HCT116 (cell line): ENCODE data around the gene HCST. TPM values are rescaled to one million over a fixed set of nuclear protein-coding genes. Genes with fewer than 3 reads are reported as not detected.

Experiments
- ATAC-seq: fragments of 200-7000 bp; cut with Tn5 transposase; 2 replicates; pipeline ENCODE4 v1.9.1; 2020; ENCODE audit warnings: mild to moderate bottlenecking, moderate library complexity
- BruUV-seq: library from RNA; stranded (reverse); fragments of 400-500 nt; replicated peaks from 2 replicates; lab custom pipeline; 2021; lab: Mats Ljungman, UMichigan
- CTCF ChIA-PET: fragments of 300-600 bp; sonication (Branson Sonifier 250); formaldehyde crosslinking; loops from one replicate; lab custom pipeline; 2021; ENCODE audit warnings: antibody characterized with exemption; lab: Charles Lee
- POLR2A ChIA-PET: fragments of 300-600, 350-600 bp; sonication (Branson Sonifier 250); formaldehyde crosslinking; loops from one replicate; lab custom pipeline; 2021; ENCODE audit warnings: antibody characterized with exemption; lab: Charles Lee
- RAD21 ChIA-PET, 2 experiments: fragments of 300-600 bp; sonication (Branson Sonifier 250); formaldehyde crosslinking; loops; one replicate each; lab custom pipeline; 2023; ENCODE audit warnings: low total read pairs in 2 of 2; ENCODE audit not compliant: uncharacterized antibody in 2 of 2, unreplicated experiment in 2 of 2, low non-redundant PET in 1 of 2; lab: Charles Lee
- DNase-seq: peaks from one replicate; pipeline ENCODE4 v3.0.0-alpha.2; 2010; ENCODE audit warnings: low read depth, low spot score
- H2AFZ ChIP-seq: fragments of 200-600 bp; shearing (Covaris generic), sonication (generic); 2 replicates; pipeline ENCODE4 v1.6.1; 2017; ENCODE audit warnings: low read depth, mixed run types, mixed read lengths, antibody characterized with exemption, low read length; ENCODE audit not compliant: poor library complexity, severe bottlenecking
- H3K27ac ChIP-seq: 2 replicates; pipeline ENCODE4 v1.5.1; 2012; ENCODE audit warnings: low read depth, low read length
- H3K27me3 ChIP-seq: fragments of 200-600 bp; sonication (generic); 2 replicates; pipeline ENCODE4 v1.6.1; 2016; ENCODE audit warnings: mixed run types, low read length, mixed read lengths; ENCODE audit not compliant: insufficient read depth
- H3K36me3 ChIP-seq, 2 experiments: fragments of 200-500 bp in 1 of 2; fragments of 200-600 bp in 1 of 2; sonication (Bioruptor generic) in 1 of 2; sonication (generic) in 1 of 2; 2 replicates each; pipeline versions ENCODE4 v1.5.1 to v1.6.1; 2014 to 2016; ENCODE audit warnings: low read length in 2 of 2, inconsistent platforms in 1 of 2, mixed read lengths in 1 of 2, mixed run types in 1 of 2; ENCODE audit not compliant: insufficient read depth in 2 of 2, control insufficient read depth in 1 of 2
- H3K4me1 ChIP-seq, 2 experiments: fragments of 200-600 bp in 1 of 2; sonication (generic) in 1 of 2; 2 replicates each; pipeline versions ENCODE4 v1.5.1 to v1.6.1; 2012 to 2017; ENCODE audit warnings: low read length in 2 of 2, inconsistent platforms in 1 of 2, mild to moderate bottlenecking in 1 of 2, mixed read lengths in 1 of 2, mixed run types in 1 of 2, moderate library complexity in 1 of 2; ENCODE audit not compliant: insufficient read depth in 2 of 2, control insufficient read depth in 1 of 2
- H3K4me2 ChIP-seq: fragments of 200-600 bp; sonication (generic); 2 replicates; pipeline ENCODE4 v1.6.1; 2017; ENCODE audit warnings: mixed run types, low read length, mixed read lengths
- H3K4me3 ChIP-seq, 2 experiments: fragments of 200-600 bp in 1 of 2; sonication (generic) in 1 of 2; replicated peaks in 1 of 2; 2 replicates each; pipeline ENCODE4 v1.5.1; 2011 to 2016; ENCODE audit warnings: low read length in 2 of 2, control low read depth in 1 of 2, low read depth in 1 of 2, mild to moderate bottlenecking in 1 of 2, mixed read lengths in 1 of 2, mixed run types in 1 of 2
- H3K79me2 ChIP-seq: fragments of 200-600 bp; sonication (generic); 2 replicates; pipeline ENCODE4 v1.6.1; 2017; ENCODE audit warnings: mild to moderate bottlenecking, mixed run types, low read length, moderate library complexity, mixed read lengths; ENCODE audit not compliant: insufficient read depth
- H3K9ac ChIP-seq: fragments of 200-600 bp; sonication (generic); 2 replicates; pipeline ENCODE4 v1.6.1; 2016; ENCODE audit warnings: low read length, mixed read lengths
- H3K9me2 ChIP-seq: fragments of 200-600 bp; sonication (generic), shearing (Covaris generic); 2 replicates; pipeline ENCODE4 v1.6.1; 2017; ENCODE audit warnings: mixed run types, mild to moderate bottlenecking, moderate library complexity; ENCODE audit not compliant: insufficient read depth
- H3K9me3 ChIP-seq, 2 experiments: fragments of 200-500 bp in 1 of 2; fragments of 200-600 bp in 1 of 2; sonication (Bioruptor generic) in 1 of 2; sonication (generic) in 1 of 2; 2 replicates each; pipeline ENCODE4 v1.6.1; 2014 to 2017; ENCODE audit warnings: low read length in 2 of 2, mixed read lengths in 2 of 2, inconsistent platforms in 1 of 2, low read depth in 1 of 2, mild to moderate bottlenecking in 1 of 2, mixed run types in 1 of 2, moderate library complexity in 1 of 2; ENCODE audit not compliant: control insufficient read depth in 1 of 2, insufficient read depth in 1 of 2
- H4K20me1 ChIP-seq: fragments of 200-600 bp; sonication (generic), shearing (Covaris generic); 2 replicates; pipeline ENCODE4 v1.6.1; 2017; ENCODE audit warnings: mixed run types, mild to moderate bottlenecking, moderate library complexity; ENCODE audit not compliant: insufficient read depth
- EZH2phosphoT487 ChIP-seq: fragments of 200-600 bp; IDR thresholded peaks from 2 replicates; pipeline ENCODE4 v1.6.1; 2018; ENCODE audit warnings: antibody characterized with exemption, borderline replicate concordance
- FOSL1 ChIP-seq: IDR thresholded peaks from 2 replicates; pipeline ENCODE4 v1.6.1; 2012; ENCODE audit warnings: low read depth
- JUND ChIP-seq: IDR thresholded peaks from 2 replicates; pipeline ENCODE4 v1.6.1; 2012
- POLR2A ChIP-seq: IDR thresholded peaks from 2 replicates; pipeline ENCODE4 v1.7.0; 2011; ENCODE audit warnings: borderline replicate concordance; ENCODE audit not compliant: insufficient read depth, insufficient read length; ENCODE audit errors: extremely low read depth
- POLR2AphosphoS5 ChIP-seq: IDR thresholded peaks from 2 replicates; pipeline ENCODE4 v1.6.1; 2011; ENCODE audit warnings: mild to moderate bottlenecking, low read depth, low read length, moderate library complexity
- SP1 ChIP-seq: IDR thresholded peaks from 2 replicates; pipeline ENCODE4 v1.6.1; 2012; ENCODE audit warnings: low read depth
- SRF ChIP-seq: IDR thresholded peaks from 2 replicates; pipeline ENCODE4 v1.6.1; 2012; ENCODE audit warnings: low read depth
- intact Hi-C: fragments of 100-400 bp; cut with micrococcal nuclease; formaldehyde crosslinking; loops from 2 replicates; pipeline ENCODE4 v1.10.0; 2022
- total RNA-seq: library from RNA; stranded (reverse); gene quantifications from one replicate; pipeline ENCODE4 v1.2.1, GENCODE V29; 2021; ENCODE audit not compliant: unreplicated experiment

Gene HCST
- total RNA-seq, 1 experiment from 2014 or later: 1.2 TPM

GRCh38 chr19:35858311-35858710 is 44.0 kb upstream of the HCST start:
- ChIA-PET RAD21 (no interaction called here), CTCF (no interaction called here), POLR2A (no interaction called here)
- no peaks in the 10 kb centered on the region for H3K27me3 ChIP-seq
- intact Hi-C loops: no loop called here
- H3K4me2 ChIP-seq: no peak overlapping the region
- ATAC-seq (no peak), DNase-seq (no peak)
- H3K4me3 ChIP-seq: no peak overlapping the region
- H3K36me3 ChIP-seq: no peaks in the 10 kb centered on the region
- no TSS peak for BruUV-seq
- TF ChIP-seq FOSL1: no peak
- TF ChIP-seq SRF: no peak
- no peak for TF ChIP-seq JUND
- H3K4me1 ChIP-seq: peaks cover 2 to 15% of the 10 kb centered on the region in 2 experiments; a peak in 3 of 4 replicates
- no peaks in the 10 kb centered on the region for H3K9me3 ChIP-seq
- H3K9me2 ChIP-seq: no peaks in the 10 kb centered on the region
- no peak overlapping the region for H3K9ac ChIP-seq
- no peak overlapping the region for H3K27ac ChIP-seq
- no peaks in the 10 kb centered on the region for H3K79me2 ChIP-seq
- H4K20me1 ChIP-seq: no peaks in the 10 kb centered on the region
- H2AFZ ChIP-seq: no peak overlapping the region

- no TSS peak for BruUV-seq
- no peaks in the 10 kb centered on the region for H3K27me3 ChIP-seq
- CTCF ChIA-PET: no interaction called here
- no peak overlapping the region for H3K9ac ChIP-seq
- H3K4me1 ChIP-seq: peaks cover 2 to 15% of the 10 kb centered on the region in 2 experiments; a peak in 3 of 4 replicates
- intact Hi-C loops: no loop called here
- H3K79me2 ChIP-seq: no peaks in the 10 kb centered on the region
- H3K4me2 ChIP-seq: no peak overlapping the region
- POLR2A ChIA-PET: interaction anchor here (0.9 kb wide), 1 partner anchor 10 kb away, joined by 3 read pairs; no protein-coding TSS in a partner anchor
- ATAC-seq (no peak), DNase-seq (no peak)
- H3K36me3 ChIP-seq: no peaks in the 10 kb centered on the region
- no peak overlapping the region for H3K4me3 ChIP-seq
- H3K9me2 ChIP-seq: no peaks in the 10 kb centered on the region
- TF ChIP-seq POLR2AphosphoS5: no peak
- TF ChIP-seq SP1: no peak
- no peak for TF ChIP-seq EZH2phosphoT487
- no peak for TF ChIP-seq JUND
- TF ChIP-seq POLR2A: no peak
- H3K9me3 ChIP-seq: no peaks in the 10 kb centered on the region
- no peak overlapping the region for H3K27ac ChIP-seq
- H4K20me1 ChIP-seq: no peaks in the 10 kb centered on the region
- no peak overlapping the region for H2AFZ ChIP-seq
- RAD21 ChIA-PET: no interaction called here
Measured at GRCh38 chr19:35859414-35859813, 42.9 kb upstream of the HCST start.
